Progenitor cell of endocrine pancreas (in vitro differentiated cells): ENCODE data around the gene RPRD1A. TPM values are rescaled to one million over a fixed set of nuclear protein-coding genes. Genes with fewer than 3 reads are reported as not detected.
"Not testable (repeated sequence)": the region's sequence is repeated elsewhere in the genome, so short reads cannot be mapped to it uniquely, and the experiment has no call there.

ENCODE experiments used
- DNase-seq: peaks from one replicate; pipeline ENCODE4 v3.0.0; 2021; ENCODE audit warnings: low spot score; ENCODE audit not compliant: unreplicated experiment
- H3K27ac Mint-ChIP-seq: 2 replicates; pipeline ENCODE4 v1.8.0; 2021; ENCODE audit warnings: mild to moderate bottlenecking, moderate library complexity, mixed read lengths
- H3K27me3 Mint-ChIP-seq: 2 replicates; pipeline ENCODE4 v1.8.0; 2021; ENCODE audit warnings: mixed read lengths
- H3K36me3 Mint-ChIP-seq: 2 replicates; pipeline ENCODE4 v1.8.0; 2022; ENCODE audit warnings: mixed read lengths; ENCODE audit not compliant: insufficient read depth
- H3K4me1 Mint-ChIP-seq: 2 replicates; pipeline ENCODE4 v1.8.0; 2021; ENCODE audit warnings: low read depth, mixed read lengths
- H3K4me3 Mint-ChIP-seq: 2 replicates; pipeline ENCODE4 v1.8.0; 2021; ENCODE audit warnings: low read depth, mild to moderate bottlenecking, moderate library complexity, mixed read lengths
- H3K9me3 Mint-ChIP-seq: 2 replicates; pipeline ENCODE4 v1.8.0; 2021; ENCODE audit warnings: low read depth, mixed read lengths
- CTCF ChIP-seq: fragments of 200-600 bp; sonication (generic); IDR thresholded peaks from one replicate; pipeline ENCODE4 v1.5.0; 2021; ENCODE audit warnings: antibody characterized with exemption, mild to moderate bottlenecking; ENCODE audit not compliant: unreplicated experiment
- total RNA-seq: library from RNA; stranded (reverse); gene quantifications from 2 replicates; pipeline ENCODE4 v1.2.1, GENCODE V29; 2021

The RPRD1A gene
- total RNA-seq, 1 donor from 2014 or later = 72.4 TPM

- Mint-ChIP-seq H3K36me3 (no peaks in the 10 kb centered on the region), H3K4me1 (no peaks in the 10 kb centered on the region), H3K4me3 (no peak overlapping the region), H3K27ac (no peak overlapping the region), H3K27me3 (no peaks in the 10 kb centered on the region), H3K9me3 (peaks cover 12% of the 10 kb centered on the region)
- TF ChIP-seq CTCF = no peak
- no peak for DNase-seq
Observed at GRCh38 chr18:36075862-36076587, 8.7 kb upstream of the RPRD1A start.

- Mint-ChIP-seq H3K36me3 (no peaks in the 10 kb centered on the region), H3K9me3 (no peaks in the 10 kb centered on the region), H3K27me3 (peaks cover 5% of the 10 kb centered on the region), H3K4me3 (no peak overlapping the region), H3K4me1 (no peaks in the 10 kb centered on the region), H3K27ac (no peak overlapping the region)
- no peak for DNase-seq
- TF ChIP-seq CTCF = no peak
Observed at GRCh38 chr18:36074435-36074834, 7.1 kb upstream of the RPRD1A start.

- Mint-ChIP-seq H3K27me3 (peaks cover 5% of the 10 kb centered on the region), H3K4me3 (no peak overlapping the region), H3K9me3 (no peaks in the 10 kb centered on the region), H3K4me1 (no peaks in the 10 kb centered on the region), H3K27ac (no peak overlapping the region), H3K36me3 (no peaks in the 10 kb centered on the region)
- TF ChIP-seq CTCF = no peak
- DNase-seq = no peak
Observed at GRCh38 chr18:36073676-36074075, 6.3 kb upstream of the RPRD1A start.

GRCh38 chr18:36072406-36072805 lies 5.0 kb upstream of the RPRD1A start:
- not testable (repeated sequence) for H3K4me1 Mint-ChIP-seq, H3K9me3 Mint-ChIP-seq, H3K27ac Mint-ChIP-seq, H3K27me3 Mint-ChIP-seq, DNase-seq, H3K36me3 Mint-ChIP-seq, H3K4me3 Mint-ChIP-seq

GRCh38 chr18:36066686-36067054 lies 689 bp downstream of the RPRD1A start:
- TF ChIP-seq CTCF = no peak
- Mint-ChIP-seq H3K36me3 (peaks cover 10% of the 10 kb centered on the region), H3K27me3 (peaks cover 5% of the 10 kb centered on the region)

GRCh38 chr18:36066001-36066400 lies 1.4 kb downstream of the RPRD1A start:
- H3K9me3 Mint-ChIP-seq = peaks cover 3% of the 10 kb centered on the region
- peaks cover 17% of the 10 kb centered on the region for H3K4me1 Mint-ChIP-seq
- H3K36me3 Mint-ChIP-seq = peaks cover 12% of the 10 kb centered on the region
- peaks cover 5% of the 10 kb centered on the region for H3K27me3 Mint-ChIP-seq
- peak overlapping the region; percentile 89 for H3K4me3 Mint-ChIP-seq
- DNase-seq = no peak
- peak overlapping the region; percentile 99 for H3K27ac Mint-ChIP-seq
- TF ChIP-seq CTCF = no peak

More at GRCh38 chr18:36066686-36067054, 689 bp downstream of the RPRD1A start:
- Mint-ChIP-seq H3K4me1 (peaks cover 13% of the 10 kb centered on the region), H3K27ac (peak overlapping the region; percentile 99), H3K9me3 (peaks cover 3% of the 10 kb centered on the region), H3K4me3 (peak overlapping the region; percentile 89)
- no peak for DNase-seq

GRCh38 chr18:36064809-36065079 lies 2.6 kb downstream of the RPRD1A start:
- not testable (repeated sequence) for H3K27ac Mint-ChIP-seq, H3K27me3 Mint-ChIP-seq
- H3K4me3 Mint-ChIP-seq = peak overlapping the region; percentile 35

More at GRCh38 chr18:36064809-36065079, 2.6 kb downstream of the RPRD1A start:
- not testable (repeated sequence) for DNase-seq, H3K9me3 Mint-ChIP-seq
- peaks cover 12% of the 10 kb centered on the region for H3K36me3 Mint-ChIP-seq
- peaks cover 17% of the 10 kb centered on the region for H3K4me1 Mint-ChIP-seq
